Measurements from ENCODE around the gene EML2.
"Not testable (repeated sequence)": the region's sequence is repeated elsewhere in the genome, so short reads cannot be mapped to it uniquely, and the experiment has no call there.

Gene EML2

GRCh38 chr19:45650722-45651121 lies 11.5 kb upstream of the EML2 start:
- no peak for DNase-seq

- DNase-seq, result no peak
Observed at GRCh38 chr19:45646345-45646698, 7.1 kb upstream of the EML2 start.

- peak; percentile 37 to 55 for DNase-seq
Observed at GRCh38 chr19:45645631-45646344, 6.6 kb upstream of the EML2 start.

- DNase-seq, result no peak
Observed at GRCh38 chr19:45645068-45645630, 6.0 kb upstream of the EML2 start.

GRCh38 chr19:45643927-45644771 lies 5.0 kb upstream of the EML2 start:
- DNase-seq, result no peak

- peak; percentile 69 to 97 for DNase-seq
Observed at GRCh38 chr19:45643024-45643926, 4.1 kb upstream of the EML2 start.

- peak; percentile 71 to 89 for DNase-seq
Observed at GRCh38 chr19:45641274-45642105, 2.3 kb upstream of the EML2 start.

- DNase-seq, result no peak
Observed at GRCh38 chr19:45640849-45641273, 1.7 kb upstream of the EML2 start.

- no peak for DNase-seq
Observed at GRCh38 chr19:45637890-45638667, 1.1 kb downstream of the EML2 start.

GRCh38 chr19:45636902-45637301 lies 2.3 kb downstream of the EML2 start:
- no peak for DNase-seq

GRCh38 chr19:45636275-45636674 lies 2.9 kb downstream of the EML2 start:
- no peak for DNase-seq

GRCh38 chr19:45632468-45633196 lies 6.6 kb downstream of the EML2 start:
- DNase-seq, result peak; percentile 24 to 63

- DNase-seq, result peak; percentile 25 to 37
Observed at GRCh38 chr19:45630463-45630862, 8.7 kb downstream of the EML2 start.

- DNase-seq, result no peak
Observed at GRCh38 chr19:45629704-45630103, 9.5 kb downstream of the EML2 start.

GRCh38 chr19:45628219-45628618 lies 11.0 kb downstream of the EML2 start:
- DNase-seq, result not testable (repeated sequence)

- no peak for DNase-seq
Observed at GRCh38 chr19:45623984-45624383, 15.2 kb downstream of the EML2 start.

- DNase-seq, result no peak
Observed at GRCh38 chr19:45621976-45622503, 17.2 kb downstream of the EML2 start.

- DNase-seq, result no peak
Observed at GRCh38 chr19:45621389-45621788, 17.8 kb downstream of the EML2 start.

- DNase-seq, result no peak
Observed at GRCh38 chr19:45616704-45617017, 22.5 kb downstream of the EML2 start.
